SK-N-SH (cell line): ENCODE measurements around the gene LIME1. TPM values are rescaled to one million over a fixed set of nuclear protein-coding genes. Genes with fewer than 3 reads are reported as not detected.

Experiments
- CTCF ChIA-PET: fragments of 300-600, 350-600 bp; formaldehyde crosslinking; extraction: SDS; loops from one replicate; lab custom pipeline; 2021; lab: Yijun Ruan, JAX
- POLR2A ChIA-PET: fragments of 350-600 bp; sonication (Branson Sonifier 250); formaldehyde crosslinking; extraction: SDS; loops from one replicate; lab custom pipeline; 2020; ENCODE audit warnings: antibody characterized with exemption, inconsistent platforms; lab: Yijun Ruan, JAX
- DNase-seq: peaks from one replicate; pipeline ENCODE4 v3.0.0; 2012
- H2AFZ ChIP-seq: fragments of 200-600 bp; sonication (generic); 2 replicates; pipeline ENCODE4 v1.8.1; 2016; ENCODE audit warnings: antibody characterized with exemption, mild to moderate bottlenecking, low read depth
- H3F3A ChIP-seq: fragments of 200-600 bp; sonication (generic); replicated peaks from 2 replicates; pipeline ENCODE3; 2016; ENCODE audit warnings: antibody characterized with exemption, mild to moderate bottlenecking; ENCODE audit not compliant: insufficient read depth
- H3K27ac ChIP-seq, 2 experiments: fragments of 200-500 bp in 1 of 2; fragments of 200-600 bp in 1 of 2; sonication (Bioruptor generic) in 1 of 2; sonication (generic), shearing (Covaris generic) in 1 of 2; 2 replicates each; pipeline versions ENCODE4 v1.5.1 to v1.6.1; 2014 to 2016; ENCODE audit warnings: low read depth in 2 of 2, inconsistent platforms in 1 of 2, low read length in 1 of 2, mild to moderate bottlenecking in 1 of 2, mixed read lengths in 1 of 2
- H3K27me3 ChIP-seq: fragments of 200-600 bp; sonication (generic), shearing (Covaris generic); 2 replicates; pipeline ENCODE4 v1.6.1; 2016; ENCODE audit warnings: mixed run types; ENCODE audit not compliant: insufficient read depth
- H3K36me3 ChIP-seq, 2 experiments: fragments of 200-500 bp in 1 of 2; fragments of 200-600 bp in 1 of 2; sonication (Bioruptor generic) in 1 of 2; sonication (generic) in 1 of 2; replicated peaks in 1 of 2; 2 replicates each; pipeline versions ENCODE3 to v1.5.1; 2014 to 2016; ENCODE audit warnings: low read length in 1 of 2, mild to moderate bottlenecking in 1 of 2; ENCODE audit not compliant: insufficient read depth in 2 of 2, control insufficient read depth in 1 of 2
- H3K4me1 ChIP-seq, 2 experiments: fragments of 200-500 bp in 1 of 2; fragments of 200-600 bp in 1 of 2; sonication (Bioruptor generic) in 1 of 2; sonication (generic), shearing (Covaris generic) in 1 of 2; 2 replicates each; pipeline versions ENCODE4 v1.5.1 to v1.6.1; 2014 to 2016; ENCODE audit warnings: low read depth in 1 of 2, low read length in 1 of 2, mixed run types in 1 of 2; ENCODE audit not compliant: insufficient read depth in 2 of 2, control insufficient read depth in 1 of 2
- H3K4me2 ChIP-seq: fragments of 200-600 bp; sonication (generic), shearing (Covaris generic); 2 replicates; pipeline ENCODE4 v1.6.1; 2017; ENCODE audit warnings: mixed run types
- H3K4me3 ChIP-seq, 2 experiments: fragments of 200-500 bp in 1 of 2; fragments of 200-600 bp in 1 of 2; sonication (Bioruptor generic) in 1 of 2; sonication (generic), shearing (Covaris generic) in 1 of 2; 2 replicates each; pipeline versions ENCODE4 v1.5.1 to v1.8.1; 2014 to 2016; ENCODE audit warnings: low read depth in 2 of 2, inconsistent platforms in 1 of 2, low read length in 1 of 2, mild to moderate bottlenecking in 1 of 2, mixed read lengths in 1 of 2, moderate library complexity in 1 of 2
- H3K79me2 ChIP-seq: fragments of 200-600 bp; sonication (generic); 2 replicates; pipeline ENCODE4 v1.8.1; 2017; ENCODE audit warnings: mild to moderate bottlenecking; ENCODE audit not compliant: insufficient read depth
- H3K9ac ChIP-seq: fragments of 200-600 bp; sonication (generic); 2 replicates; pipeline ENCODE4 v1.6.1; 2017; ENCODE audit warnings: mixed run types
- H3K9me2 ChIP-seq: fragments of 200-600 bp; sonication (generic); 2 replicates; pipeline ENCODE4 v1.6.1; 2017; ENCODE audit warnings: mixed run types
- H3K9me3 ChIP-seq: fragments of 200-600 bp; sonication (generic); 2 replicates; pipeline ENCODE4 v1.6.1; 2017; ENCODE audit warnings: mixed run types, mild to moderate bottlenecking, moderate library complexity
- H4K20me1 ChIP-seq: fragments of 200-600 bp; sonication (generic); 2 replicates; pipeline ENCODE4 v1.6.1; 2017; ENCODE audit warnings: mild to moderate bottlenecking, mixed run types; ENCODE audit not compliant: insufficient read depth
- CHD2 ChIP-seq: fragments of 150-350 bp; IDR thresholded peaks from 2 replicates; pipeline ENCODE4 v1.6.1; 2018; ENCODE audit warnings: low read length; ENCODE audit not compliant: partially characterized antibody
- EZH2phosphoT487 ChIP-seq: fragments of 200-600 bp; sonication (generic); IDR thresholded peaks from 2 replicates; pipeline ENCODE4 v1.6.1; 2017; ENCODE audit warnings: low read depth, mixed run types, mild to moderate bottlenecking, antibody characterized with exemption, moderate library complexity, borderline replicate concordance
- GABPA ChIP-seq: IDR thresholded peaks from 2 replicates; pipeline ENCODE4 v1.4.0; 2012; ENCODE audit warnings: low read depth, mild to moderate bottlenecking
- MEF2A ChIP-seq: IDR thresholded peaks from 2 replicates; pipeline ENCODE4 v1.4.0; 2012; ENCODE audit warnings: low read depth, borderline replicate concordance
- MXI1 ChIP-seq: IDR thresholded peaks from 2 replicates; pipeline ENCODE4 v1.6.1; 2012; ENCODE audit warnings: mild to moderate bottlenecking, low read depth, low read length, improper control_type of control experiment
- NFIC ChIP-seq: IDR thresholded peaks from 2 replicates; pipeline ENCODE4 v1.4.0; 2012; ENCODE audit warnings: borderline replicate concordance
- NRF1 ChIP-seq: IDR thresholded peaks from 2 replicates; pipeline ENCODE4 v1.6.1; 2012; ENCODE audit warnings: low read depth, mild to moderate bottlenecking, low read length
- RCOR1 ChIP-seq: fragments of 150-350 bp; IDR thresholded peaks from 2 replicates; pipeline ENCODE4 v1.6.1; 2017; ENCODE audit warnings: antibody characterized with exemption, low read length
- SIN3A ChIP-seq: IDR thresholded peaks from 2 replicates; pipeline ENCODE4 v1.6.1; 2012; ENCODE audit warnings: low read depth, mild to moderate bottlenecking, low read length, moderate library complexity, borderline replicate concordance
- TEAD4 ChIP-seq: IDR thresholded peaks from 2 replicates; pipeline ENCODE4 v1.4.0; 2012; ENCODE audit warnings: mild to moderate bottlenecking, borderline replicate concordance; ENCODE audit not compliant: insufficient read depth
- WGBS: methylation state at CpG from one replicate; pipeline ENCODE4 v1.1.6; 2017; ENCODE audit warnings: low lambda C conversion rate; 5-methylcytosine and 5-hydroxymethylcytosine counted together
- polyA plus RNA-seq, 3 experiments: library from polyadenylated mRNA; depleted of rRNA; stranded (reverse); fragments of >200 nt; gene quantifications; 2 replicates each; pipeline ENCODE4 v1.2.3, GENCODE V29; 2012
- TF ChIP-seq, protein P1 (sequence below): fragments of 150-350 bp; IDR thresholded peaks from 2 replicates; pipeline ENCODE4 v1.6.1; 2017; ENCODE audit warnings: antibody characterized with exemption, low read length, low read depth, borderline replicate concordance
- TF ChIP-seq, protein P2 (sequence below): IDR thresholded peaks from 2 replicates; pipeline ENCODE4 v1.4.0; 2012; ENCODE audit warnings: low read depth, borderline replicate concordance
- TF ChIP-seq, protein P3 (sequence below): IDR thresholded peaks from 2 replicates; pipeline ENCODE4 v1.4.0; 2012; ENCODE audit warnings: low read depth
- TF ChIP-seq, protein P4 (sequence below): IDR thresholded peaks from 2 replicates; pipeline ENCODE4 v1.6.1; 2012; ENCODE audit warnings: mild to moderate bottlenecking, low read depth, low read length, moderate library complexity
- TF ChIP-seq, protein P5 (sequence below): fragments of 200-600 bp; sonication (generic); IDR thresholded peaks from 2 replicates; pipeline ENCODE4 v1.6.1; 2017; ENCODE audit warnings: antibody characterized with exemption, mild to moderate bottlenecking, moderate library complexity

Gene LIME1
- polyA plus RNA-seq, 1 of the 3 experiments (the other 2 are of a cell fraction), result 10.9 TPM

DNA sequence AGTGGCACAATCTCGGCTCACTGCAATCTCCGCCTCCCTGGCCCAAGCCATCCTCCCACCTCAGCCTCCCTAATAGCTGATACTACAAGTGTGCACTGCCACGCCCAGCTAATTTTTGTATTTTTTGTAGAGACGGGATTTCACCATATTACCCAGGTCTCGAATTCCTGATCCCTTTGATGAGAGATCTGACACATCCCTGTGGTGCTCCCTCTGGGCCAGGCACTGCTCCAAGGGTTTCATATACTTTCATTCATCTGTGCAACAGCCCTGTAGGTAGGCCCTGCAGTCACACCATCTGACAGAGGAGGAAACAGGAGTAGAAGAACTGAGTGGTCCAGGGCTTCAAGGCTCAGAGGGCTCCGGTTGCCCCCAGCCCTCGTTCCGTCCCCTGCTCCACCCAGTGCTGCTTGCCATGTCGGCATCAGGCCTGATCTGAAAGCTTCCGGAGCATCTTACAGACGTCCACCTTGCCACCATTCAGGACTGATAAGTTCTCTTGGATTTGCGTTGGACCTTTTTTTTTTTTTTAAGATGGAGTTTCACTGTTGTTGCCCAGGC, 25.3 kb upstream of the LIME1 start:
- peaks cover 7% of the 10 kb centered on the region for H3K9me3 ChIP-seq
- H2AFZ ChIP-seq, result no peak overlapping the region
- ChIA-PET POLR2A (no interaction called here), CTCF (no interaction called here)
- peaks cover 4% of the 10 kb centered on the region for H3F3A ChIP-seq
- no peaks in the 10 kb centered on the region for H3K27me3 ChIP-seq
- no peak for DNase-seq
- H3K27ac ChIP-seq, result no peak overlapping the region
- peaks cover 0 to 19% of the 10 kb centered on the region in 2 experiments; a peak in 1 of 4 replicates for H3K4me1 ChIP-seq
- H3K4me3 ChIP-seq, result no peak overlapping the region
- no peaks in the 10 kb centered on the region for H3K9me2 ChIP-seq
- no peak for TF ChIP-seq TEAD4
- TF ChIP-seq, protein P1, sequence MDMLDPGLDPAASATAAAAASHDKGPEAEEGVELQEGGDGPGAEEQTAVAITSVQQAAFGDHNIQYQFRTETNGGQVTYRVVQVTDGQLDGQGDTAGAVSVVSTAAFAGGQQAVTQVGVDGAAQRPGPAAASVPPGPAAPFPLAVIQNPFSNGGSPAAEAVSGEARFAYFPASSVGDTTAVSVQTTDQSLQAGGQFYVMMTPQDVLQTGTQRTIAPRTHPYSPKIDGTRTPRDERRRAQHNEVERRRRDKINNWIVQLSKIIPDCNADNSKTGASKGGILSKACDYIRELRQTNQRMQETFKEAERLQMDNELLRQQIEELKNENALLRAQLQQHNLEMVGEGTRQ, result no peak
- TF ChIP-seq, protein P2, sequence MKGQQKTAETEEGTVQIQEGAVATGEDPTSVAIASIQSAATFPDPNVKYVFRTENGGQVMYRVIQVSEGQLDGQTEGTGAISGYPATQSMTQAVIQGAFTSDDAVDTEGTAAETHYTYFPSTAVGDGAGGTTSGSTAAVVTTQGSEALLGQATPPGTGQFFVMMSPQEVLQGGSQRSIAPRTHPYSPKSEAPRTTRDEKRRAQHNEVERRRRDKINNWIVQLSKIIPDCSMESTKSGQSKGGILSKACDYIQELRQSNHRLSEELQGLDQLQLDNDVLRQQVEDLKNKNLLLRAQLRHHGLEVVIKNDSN, result no peak
- TF ChIP-seq CHD2, result no peak
- TF ChIP-seq GABPA, result no peak
- TF ChIP-seq, protein P3, sequence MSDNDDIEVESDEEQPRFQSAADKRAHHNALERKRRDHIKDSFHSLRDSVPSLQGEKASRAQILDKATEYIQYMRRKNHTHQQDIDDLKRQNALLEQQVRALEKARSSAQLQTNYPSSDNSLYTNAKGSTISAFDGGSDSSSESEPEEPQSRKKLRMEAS, result no peak
- no peak for TF ChIP-seq MEF2A
- TF ChIP-seq NFIC, result no peak
- TF ChIP-seq, protein P4, sequence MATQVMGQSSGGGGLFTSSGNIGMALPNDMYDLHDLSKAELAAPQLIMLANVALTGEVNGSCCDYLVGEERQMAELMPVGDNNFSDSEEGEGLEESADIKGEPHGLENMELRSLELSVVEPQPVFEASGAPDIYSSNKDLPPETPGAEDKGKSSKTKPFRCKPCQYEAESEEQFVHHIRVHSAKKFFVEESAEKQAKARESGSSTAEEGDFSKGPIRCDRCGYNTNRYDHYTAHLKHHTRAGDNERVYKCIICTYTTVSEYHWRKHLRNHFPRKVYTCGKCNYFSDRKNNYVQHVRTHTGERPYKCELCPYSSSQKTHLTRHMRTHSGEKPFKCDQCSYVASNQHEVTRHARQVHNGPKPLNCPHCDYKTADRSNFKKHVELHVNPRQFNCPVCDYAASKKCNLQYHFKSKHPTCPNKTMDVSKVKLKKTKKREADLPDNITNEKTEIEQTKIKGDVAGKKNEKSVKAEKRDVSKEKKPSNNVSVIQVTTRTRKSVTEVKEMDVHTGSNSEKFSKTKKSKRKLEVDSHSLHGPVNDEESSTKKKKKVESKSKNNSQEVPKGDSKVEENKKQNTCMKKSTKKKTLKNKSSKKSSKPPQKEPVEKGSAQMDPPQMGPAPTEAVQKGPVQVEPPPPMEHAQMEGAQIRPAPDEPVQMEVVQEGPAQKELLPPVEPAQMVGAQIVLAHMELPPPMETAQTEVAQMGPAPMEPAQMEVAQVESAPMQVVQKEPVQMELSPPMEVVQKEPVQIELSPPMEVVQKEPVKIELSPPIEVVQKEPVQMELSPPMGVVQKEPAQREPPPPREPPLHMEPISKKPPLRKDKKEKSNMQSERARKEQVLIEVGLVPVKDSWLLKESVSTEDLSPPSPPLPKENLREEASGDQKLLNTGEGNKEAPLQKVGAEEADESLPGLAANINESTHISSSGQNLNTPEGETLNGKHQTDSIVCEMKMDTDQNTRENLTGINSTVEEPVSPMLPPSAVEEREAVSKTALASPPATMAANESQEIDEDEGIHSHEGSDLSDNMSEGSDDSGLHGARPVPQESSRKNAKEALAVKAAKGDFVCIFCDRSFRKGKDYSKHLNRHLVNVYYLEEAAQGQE, result no peak
- H3K79me2 ChIP-seq, result peaks cover 99% of the 10 kb centered on the region
- H4K20me1 ChIP-seq, result 0 out of 2 replicates have a peak, but pooled peaks cover 3% of the 10 kb centered on the region
- 89% methylated on average over 9 of the region's 12 CpGs for WGBS
- H3K9ac ChIP-seq, result no peak overlapping the region
- peaks cover 22 to 65% of the 10 kb centered on the region in 2 experiments for H3K36me3 ChIP-seq
- no peak overlapping the region for H3K4me2 ChIP-seq

DNA sequence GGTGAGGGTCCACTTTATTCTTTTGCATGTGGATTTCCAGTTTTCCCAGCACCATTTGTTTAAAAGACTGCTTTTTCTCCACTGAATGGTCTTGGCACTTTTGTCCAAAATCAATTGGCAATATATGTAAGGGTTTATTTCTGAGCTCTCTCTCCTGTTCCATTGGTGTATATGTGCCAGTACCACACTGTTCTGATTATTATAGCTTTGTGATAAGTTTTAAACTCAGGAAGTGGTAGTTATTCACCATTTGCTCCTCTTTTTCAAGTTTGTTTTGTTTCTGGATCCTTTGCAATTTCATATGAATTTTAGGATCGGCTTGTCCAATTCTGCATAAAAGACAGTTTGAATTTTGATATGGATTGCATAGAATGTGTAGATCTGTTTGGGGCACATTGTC, 24.3 kb upstream of the LIME1 start:
- Histone ChIP-seq H2AFZ (no peak overlapping the region), H3K4me1 (peaks cover 0 to 9% of the 10 kb centered on the region in 2 experiments; a peak in 1 of 4 replicates), H3K4me3 (no peak overlapping the region), H4K20me1 (0 out of 2 replicates have a peak, but pooled peaks cover 3% of the 10 kb centered on the region), H3K27me3 (no peaks in the 10 kb centered on the region), H3K4me2 (no peak overlapping the region), H3K27ac (no peak overlapping the region), H3K36me3 (peaks cover 21 to 69% of the 10 kb centered on the region in 2 experiments), H3K9me3 (peaks cover 7% of the 10 kb centered on the region), H3K79me2 (peaks cover 99% of the 10 kb centered on the region), H3F3A (peaks cover 4% of the 10 kb centered on the region), H3K9me2 (no peaks in the 10 kb centered on the region), H3K9ac (no peak overlapping the region)
- POLR2A ChIA-PET, result no interaction called here
- CTCF ChIA-PET, result interaction anchor here (1.1 to 1.4 kb wide), 2 partner anchors 174 to 261 kb away, joined by 3 to 5 read pairs; no protein-coding TSS in a partner anchor
- 88% methylated on average over 1 of the region's 1 CpG for WGBS
- DNase-seq, result no peak
- TF ChIP-seq NRF1 (no peak), SIN3A (no peak), EZH2phosphoT487 (no peak), MXI1 (no peak), RCOR1 (no peak)
- TF ChIP-seq, protein P1, result no peak
- TF ChIP-seq, protein P5, sequence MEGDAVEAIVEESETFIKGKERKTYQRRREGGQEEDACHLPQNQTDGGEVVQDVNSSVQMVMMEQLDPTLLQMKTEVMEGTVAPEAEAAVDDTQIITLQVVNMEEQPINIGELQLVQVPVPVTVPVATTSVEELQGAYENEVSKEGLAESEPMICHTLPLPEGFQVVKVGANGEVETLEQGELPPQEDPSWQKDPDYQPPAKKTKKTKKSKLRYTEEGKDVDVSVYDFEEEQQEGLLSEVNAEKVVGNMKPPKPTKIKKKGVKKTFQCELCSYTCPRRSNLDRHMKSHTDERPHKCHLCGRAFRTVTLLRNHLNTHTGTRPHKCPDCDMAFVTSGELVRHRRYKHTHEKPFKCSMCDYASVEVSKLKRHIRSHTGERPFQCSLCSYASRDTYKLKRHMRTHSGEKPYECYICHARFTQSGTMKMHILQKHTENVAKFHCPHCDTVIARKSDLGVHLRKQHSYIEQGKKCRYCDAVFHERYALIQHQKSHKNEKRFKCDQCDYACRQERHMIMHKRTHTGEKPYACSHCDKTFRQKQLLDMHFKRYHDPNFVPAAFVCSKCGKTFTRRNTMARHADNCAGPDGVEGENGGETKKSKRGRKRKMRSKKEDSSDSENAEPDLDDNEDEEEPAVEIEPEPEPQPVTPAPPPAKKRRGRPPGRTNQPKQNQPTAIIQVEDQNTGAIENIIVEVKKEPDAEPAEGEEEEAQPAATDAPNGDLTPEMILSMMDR, result no peak
